ENCODE measurements around the gene HS1BP3.

Gene HS1BP3

DNA sequence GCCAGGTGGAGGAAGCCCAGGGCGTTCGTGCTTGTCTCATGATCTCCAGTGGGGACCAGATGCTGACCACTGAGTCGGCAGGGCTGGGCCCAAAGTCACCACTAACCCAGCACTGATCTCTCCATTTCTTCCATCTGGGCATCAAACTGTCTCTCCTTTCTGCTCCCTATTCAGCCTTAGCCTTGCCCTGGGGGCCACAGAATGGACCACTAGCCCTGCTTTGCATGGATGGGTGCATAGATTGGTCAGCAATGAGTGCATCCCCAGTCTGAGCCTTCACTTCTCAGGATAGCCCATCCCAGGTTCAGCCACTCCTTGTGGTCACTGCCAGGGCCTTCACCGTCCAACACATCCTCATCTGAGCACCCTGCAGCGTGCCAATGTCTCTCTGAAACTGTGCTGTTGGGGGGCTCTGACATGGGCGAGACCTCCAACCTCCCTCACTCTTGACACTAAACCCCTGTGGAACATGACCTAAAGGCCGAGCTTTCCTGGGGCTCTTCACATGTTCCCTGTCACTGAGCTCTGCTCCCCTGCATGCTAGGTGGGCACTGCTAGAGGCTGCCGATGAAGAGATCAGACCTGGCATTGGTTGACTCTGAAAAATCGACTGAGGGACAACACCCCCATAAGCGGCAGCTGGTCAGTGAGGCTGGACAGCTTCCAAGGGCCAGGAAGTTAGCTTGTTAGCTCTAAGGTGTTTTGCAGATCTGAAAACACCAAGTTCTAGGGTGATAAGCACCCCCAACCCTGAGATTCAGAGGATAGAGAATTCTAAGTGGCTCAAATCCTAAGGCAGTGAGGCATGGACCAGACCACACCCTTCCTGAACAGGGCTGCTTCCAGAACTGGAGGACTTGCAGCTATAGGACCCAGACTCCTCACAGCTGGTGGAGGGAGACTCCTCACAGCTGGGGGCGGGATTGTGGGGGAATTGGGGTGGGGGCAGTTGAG is 61.7 kb downstream of the HS1BP3 start:
- TF ChIP-seq TCF12 (IDR thresholded peaks at IDR 0.05; ENCODE audit: low read depth): no peak
- TF ChIP-seq NFIC (IDR thresholded peaks at IDR 0.05): no peak
- TF ChIP-seq TAF1 (IDR thresholded peaks at IDR 0.05; ENCODE audit: low read depth): no peak
- TF ChIP-seq CREB1 (IDR thresholded peaks at IDR 0.05; ENCODE audit: low read depth): no peak
- no peak for TF ChIP-seq EP300 (IDR thresholded peaks at IDR 0.05; ENCODE audit: borderline replicate concordance)
- TF ChIP-seq, protein P1, sequence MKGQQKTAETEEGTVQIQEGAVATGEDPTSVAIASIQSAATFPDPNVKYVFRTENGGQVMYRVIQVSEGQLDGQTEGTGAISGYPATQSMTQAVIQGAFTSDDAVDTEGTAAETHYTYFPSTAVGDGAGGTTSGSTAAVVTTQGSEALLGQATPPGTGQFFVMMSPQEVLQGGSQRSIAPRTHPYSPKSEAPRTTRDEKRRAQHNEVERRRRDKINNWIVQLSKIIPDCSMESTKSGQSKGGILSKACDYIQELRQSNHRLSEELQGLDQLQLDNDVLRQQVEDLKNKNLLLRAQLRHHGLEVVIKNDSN (IDR thresholded peaks at IDR 0.05): no peak
- no peak for TF ChIP-seq ZBTB7A (IDR thresholded peaks at IDR 0.05; ENCODE audit: low read depth)
- no peak for TF ChIP-seq FOXM1 (IDR thresholded peaks at IDR 0.05; ENCODE audit: borderline replicate concordance, low read depth)
- no peak for TF ChIP-seq EGR1 (IDR thresholded peaks at IDR 0.05)
- TF ChIP-seq, protein P2, sequence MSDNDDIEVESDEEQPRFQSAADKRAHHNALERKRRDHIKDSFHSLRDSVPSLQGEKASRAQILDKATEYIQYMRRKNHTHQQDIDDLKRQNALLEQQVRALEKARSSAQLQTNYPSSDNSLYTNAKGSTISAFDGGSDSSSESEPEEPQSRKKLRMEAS (IDR thresholded peaks at IDR 0.05): no peak
- TF ChIP-seq, protein P3, sequence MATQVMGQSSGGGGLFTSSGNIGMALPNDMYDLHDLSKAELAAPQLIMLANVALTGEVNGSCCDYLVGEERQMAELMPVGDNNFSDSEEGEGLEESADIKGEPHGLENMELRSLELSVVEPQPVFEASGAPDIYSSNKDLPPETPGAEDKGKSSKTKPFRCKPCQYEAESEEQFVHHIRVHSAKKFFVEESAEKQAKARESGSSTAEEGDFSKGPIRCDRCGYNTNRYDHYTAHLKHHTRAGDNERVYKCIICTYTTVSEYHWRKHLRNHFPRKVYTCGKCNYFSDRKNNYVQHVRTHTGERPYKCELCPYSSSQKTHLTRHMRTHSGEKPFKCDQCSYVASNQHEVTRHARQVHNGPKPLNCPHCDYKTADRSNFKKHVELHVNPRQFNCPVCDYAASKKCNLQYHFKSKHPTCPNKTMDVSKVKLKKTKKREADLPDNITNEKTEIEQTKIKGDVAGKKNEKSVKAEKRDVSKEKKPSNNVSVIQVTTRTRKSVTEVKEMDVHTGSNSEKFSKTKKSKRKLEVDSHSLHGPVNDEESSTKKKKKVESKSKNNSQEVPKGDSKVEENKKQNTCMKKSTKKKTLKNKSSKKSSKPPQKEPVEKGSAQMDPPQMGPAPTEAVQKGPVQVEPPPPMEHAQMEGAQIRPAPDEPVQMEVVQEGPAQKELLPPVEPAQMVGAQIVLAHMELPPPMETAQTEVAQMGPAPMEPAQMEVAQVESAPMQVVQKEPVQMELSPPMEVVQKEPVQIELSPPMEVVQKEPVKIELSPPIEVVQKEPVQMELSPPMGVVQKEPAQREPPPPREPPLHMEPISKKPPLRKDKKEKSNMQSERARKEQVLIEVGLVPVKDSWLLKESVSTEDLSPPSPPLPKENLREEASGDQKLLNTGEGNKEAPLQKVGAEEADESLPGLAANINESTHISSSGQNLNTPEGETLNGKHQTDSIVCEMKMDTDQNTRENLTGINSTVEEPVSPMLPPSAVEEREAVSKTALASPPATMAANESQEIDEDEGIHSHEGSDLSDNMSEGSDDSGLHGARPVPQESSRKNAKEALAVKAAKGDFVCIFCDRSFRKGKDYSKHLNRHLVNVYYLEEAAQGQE (IDR thresholded peaks at IDR 0.05; ENCODE audit: low read depth): no peak
- no peak for TF ChIP-seq CEBPB (IDR thresholded peaks at IDR 0.05)
- no peak for TF ChIP-seq TEAD4 (IDR thresholded peaks at IDR 0.05)
- TF ChIP-seq RAD21 (IDR thresholded peaks at IDR 0.05; ENCODE audit: low read depth): no peak
- no peak for TF ChIP-seq YY1 (IDR thresholded peaks at IDR 0.05; ENCODE audit: low read depth)

DNA sequence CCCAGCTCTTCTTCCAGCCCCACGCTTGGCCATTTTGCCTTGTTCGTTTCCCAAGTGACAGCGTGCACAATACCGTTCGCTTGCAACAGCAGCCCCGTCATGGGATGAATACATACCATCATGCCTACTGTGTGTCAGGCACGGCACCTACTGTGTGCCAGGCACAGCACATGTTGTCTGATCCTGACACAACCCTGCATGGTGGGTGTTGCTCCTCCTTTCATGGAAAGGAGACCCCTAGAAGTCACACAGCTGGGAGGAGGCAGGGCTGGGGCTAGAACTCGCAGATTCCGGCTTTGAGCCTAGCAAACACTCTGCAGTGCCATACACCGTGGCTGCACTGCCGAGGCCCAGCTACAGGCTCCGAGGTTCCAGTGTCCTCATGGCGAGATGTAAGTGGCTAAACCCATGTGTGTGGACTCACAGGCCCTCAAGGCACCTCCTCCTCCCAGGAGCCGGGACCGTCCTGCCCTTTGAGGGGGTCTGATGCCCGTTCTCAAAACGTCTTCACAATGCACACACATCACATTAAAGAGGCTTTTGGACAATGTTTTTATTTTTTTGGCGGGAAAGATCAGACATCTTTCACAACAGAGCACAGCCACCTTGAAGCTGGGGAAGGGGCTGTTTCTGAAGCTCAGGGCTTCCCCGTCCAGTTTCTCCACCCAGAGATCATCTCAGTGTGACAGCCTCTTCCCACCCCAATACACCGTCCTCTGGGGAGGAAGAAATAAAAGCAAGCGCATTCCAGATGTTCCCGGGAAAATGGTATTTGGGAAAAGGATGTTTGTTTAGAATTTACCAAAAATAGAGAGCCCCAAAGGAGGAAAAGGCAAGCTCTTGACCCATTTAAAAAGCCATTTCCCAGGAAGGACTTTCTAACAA is 64.9 kb downstream of the HS1BP3 start:
- no peak for TF ChIP-seq ZBTB7A (IDR thresholded peaks at IDR 0.05; ENCODE audit: low read depth)
- TF ChIP-seq, protein P3 (IDR thresholded peaks at IDR 0.05; ENCODE audit: low read depth): no peak
- TF ChIP-seq, protein P1 (IDR thresholded peaks at IDR 0.05): no peak

DNA sequence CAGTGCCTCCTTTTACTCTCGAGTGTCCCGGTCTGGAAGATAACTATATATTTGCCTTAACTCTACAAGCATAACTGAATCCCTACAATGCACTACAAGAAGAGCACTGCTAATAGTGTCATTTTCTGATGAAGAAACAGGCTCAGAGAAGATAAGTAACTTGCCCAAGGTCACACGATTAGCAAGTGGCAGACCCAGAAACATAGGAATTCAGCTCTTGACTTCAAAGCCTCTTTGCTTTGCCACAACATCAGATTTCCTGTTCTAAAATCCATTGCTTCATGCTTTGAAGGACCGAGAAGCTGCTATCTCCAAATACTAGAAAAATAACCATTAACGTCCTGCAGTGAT is 65.6 kb downstream of the HS1BP3 start:
- TF ChIP-seq CREB1 (IDR thresholded peaks at IDR 0.05; ENCODE audit: low read depth) (no peak), EGR1 (IDR thresholded peaks at IDR 0.05) (no peak), RAD21 (IDR thresholded peaks at IDR 0.05; ENCODE audit: low read depth) (no peak), EP300 (IDR thresholded peaks at IDR 0.05; ENCODE audit: borderline replicate concordance) (no peak)
- TF ChIP-seq, protein P3 (IDR thresholded peaks at IDR 0.05; ENCODE audit: low read depth): no peak
